GM23338 (cell line): Measurements from ENCODE around the gene NUTM2G. TPM values are rescaled to one million over a fixed set of nuclear protein-coding genes. Genes with fewer than 3 reads are reported as not detected.
"Not testable (repeated sequence)": the region's sequence is repeated elsewhere in the genome, so short reads cannot be mapped to it uniquely, and the experiment has no call there.

Experiments used
- ATAC-seq: fragments of 200-7000 bp; cut with Tn5 transposase; 3 replicates; pipeline ENCODE4 v1.9.1; 2020
- DNase-seq: peaks from one replicate; pipeline ENCODE4 v3.0.0-alpha.2; 2015; ENCODE audit warnings: low spot score
- H2AFZ ChIP-seq: fragments of 200-600 bp; sonication (generic); 2 replicates; pipeline ENCODE4 v1.8.0; 2016; ENCODE audit warnings: antibody characterized with exemption, mild to moderate bottlenecking, moderate library complexity
- H3F3A ChIP-seq: fragments of 200-600 bp; sonication (generic); replicated peaks from 2 replicates; pipeline ENCODE4 v1.8.0; 2017; ENCODE audit warnings: antibody characterized with exemption, mixed run types, low read depth
- H3K27ac ChIP-seq: fragments of 200-600 bp; sonication (generic); 2 replicates; pipeline ENCODE4 v1.6.1; 2016; ENCODE audit warnings: low read depth
- H3K27me3 ChIP-seq: fragments of 200-600 bp; sonication (generic); 2 replicates; pipeline ENCODE4 v1.8.0; 2016; ENCODE audit warnings: mild to moderate bottlenecking, mixed run types, moderate library complexity; ENCODE audit not compliant: insufficient read depth
- H3K36me3 ChIP-seq: fragments of 200-600 bp; sonication (generic); 2 replicates; pipeline ENCODE4 v1.8.0; 2016; ENCODE audit warnings: mild to moderate bottlenecking; ENCODE audit not compliant: insufficient read depth
- H3K4me1 ChIP-seq: fragments of 200-600 bp; sonication (generic); 2 replicates; pipeline ENCODE4 v1.8.0; 2016; ENCODE audit warnings: mild to moderate bottlenecking, moderate library complexity; ENCODE audit not compliant: insufficient read depth
- H3K4me2 ChIP-seq: fragments of 200-600 bp; sonication (generic); 2 replicates; pipeline ENCODE4 v1.7.1; 2017; ENCODE audit warnings: mixed run types
- H3K4me3 ChIP-seq: fragments of 200-600 bp; sonication (generic); 2 replicates; pipeline ENCODE4 v1.6.1; 2016; ENCODE audit warnings: mixed run types
- H3K79me2 ChIP-seq: fragments of 200-600 bp; sonication (generic); replicated peaks from 2 replicates; pipeline ENCODE4 v1.8.0; 2017; ENCODE audit warnings: mild to moderate bottlenecking; ENCODE audit not compliant: insufficient read depth
- H3K9me2 ChIP-seq: fragments of 200-600 bp; sonication (generic); 2 replicates; pipeline ENCODE4 v1.8.0; 2017; ENCODE audit not compliant: insufficient read depth
- H4K20me1 ChIP-seq: fragments of 200-600 bp; sonication (generic); replicated peaks from 2 replicates; pipeline ENCODE4 v1.8.0; 2017; ENCODE audit warnings: mild to moderate bottlenecking; ENCODE audit not compliant: insufficient read depth
- H3K27ac Mint-ChIP-seq: 2 replicates; pipeline ENCODE4 v1.8.0; 2020; ENCODE audit warnings: inconsistent platforms, mild to moderate bottlenecking, moderate library complexity, mixed read lengths
- H3K27me3 Mint-ChIP-seq: 3 replicates; pipeline ENCODE4 v1.8.0; 2022; ENCODE audit warnings: low read depth, mild to moderate bottlenecking, moderate library complexity, mixed read lengths, inconsistent platforms; ENCODE audit not compliant: insufficient read depth, poor library complexity
- H3K36me3 Mint-ChIP-seq: 3 replicates; pipeline ENCODE4 v1.8.0; 2021; ENCODE audit warnings: low read depth, mild to moderate bottlenecking, inconsistent platforms, moderate library complexity, mixed read lengths
- H3K4me1 Mint-ChIP-seq: 3 replicates; pipeline ENCODE4 v1.8.0; 2020; ENCODE audit warnings: mild to moderate bottlenecking, inconsistent platforms, mixed read lengths
- H3K4me3 Mint-ChIP-seq: 3 replicates; pipeline ENCODE4 v1.8.0; 2021; ENCODE audit warnings: moderate library complexity, mild to moderate bottlenecking, inconsistent platforms, mixed read lengths
- H3K9me3 Mint-ChIP-seq: 3 replicates; pipeline ENCODE4 v1.8.0; 2020; ENCODE audit warnings: moderate library complexity, mild to moderate bottlenecking, inconsistent platforms, mixed read lengths
- polyA plus RNA-seq: library from polyadenylated mRNA; unstranded; fragments of >200 nt; fragmentation: Nextera tagmentation; extraction: Ambion mirVana; gene quantifications from 2 replicates; pipeline ENCODE4 v1.2.1, GENCODE V29; 2016
- total RNA-seq: library from RNA; depleted of rRNA; stranded (reverse); fragments of >200 nt; shearing (Covaris generic); gene quantifications from 2 replicates; pipeline ENCODE4 v1.2.3, GENCODE V29; 2014

The NUTM2G gene
- total and polyA plus RNA-seq, 2 experiments from 2014 or later = 0.76 to 1.6 TPM

DNA sequence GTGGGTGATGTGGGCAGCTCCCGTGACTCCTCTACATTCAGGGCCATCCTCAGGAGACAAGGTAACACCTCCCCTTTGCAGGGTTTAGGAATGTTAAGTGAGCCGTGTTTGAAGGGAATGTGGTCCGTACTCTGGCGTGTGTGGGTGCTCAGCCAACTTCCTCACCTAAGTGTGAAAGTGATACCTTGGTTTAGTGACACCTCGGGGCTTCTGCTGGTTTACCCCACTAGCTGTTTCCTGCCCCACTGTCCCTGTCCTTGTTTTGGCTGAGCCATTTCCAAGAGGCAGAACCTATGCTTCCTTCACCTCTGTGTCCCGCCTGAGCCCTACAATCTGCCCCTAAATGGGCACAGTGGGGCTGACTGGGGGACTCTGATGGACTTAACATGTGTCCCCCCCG is 12.3 kb downstream of the NUTM2G start:
- H2AFZ ChIP-seq, H3K9me2 ChIP-seq, H3K4me3 Mint-ChIP-seq, H3K36me3 Mint-ChIP-seq, H3K36me3 ChIP-seq, DNase-seq, H3K4me3 ChIP-seq, H3K4me1 ChIP-seq, H3K27ac Mint-ChIP-seq, H3K79me2 ChIP-seq, H4K20me1 ChIP-seq, H3K27me3 Mint-ChIP-seq, H3K4me1 Mint-ChIP-seq, H3K9me3 Mint-ChIP-seq, ATAC-seq, H3K27ac ChIP-seq, H3K27me3 ChIP-seq, H3F3A ChIP-seq, H3K4me2 ChIP-seq: not testable (repeated sequence)

DNA sequence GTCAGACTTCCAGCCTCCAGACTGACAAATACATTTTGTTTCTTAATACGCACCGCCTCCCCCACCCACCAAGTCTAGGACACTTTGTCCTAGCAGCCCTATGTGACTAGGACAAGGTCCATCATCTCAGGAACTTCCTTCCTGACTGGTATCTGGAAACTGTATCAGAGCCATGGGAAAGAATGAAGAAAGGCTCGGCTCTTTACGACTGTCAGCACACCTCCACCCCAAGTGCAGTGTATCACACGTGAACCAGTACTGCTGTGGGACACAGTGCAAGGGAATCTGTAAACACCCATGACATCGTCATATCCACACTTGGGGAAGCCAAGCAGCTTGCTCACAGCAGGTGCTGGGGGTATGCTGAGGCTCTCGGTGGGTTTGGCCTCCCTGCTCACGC is 13.0 kb downstream of the NUTM2G start:
- not testable (repeated sequence) for H3F3A ChIP-seq, H3K36me3 ChIP-seq, H3K27me3 Mint-ChIP-seq, H3K4me3 Mint-ChIP-seq, ATAC-seq, H3K9me2 ChIP-seq, H3K4me3 ChIP-seq, H3K27ac ChIP-seq, H3K4me1 ChIP-seq, H3K9me3 Mint-ChIP-seq, H3K36me3 Mint-ChIP-seq, H3K27ac Mint-ChIP-seq, H2AFZ ChIP-seq, H3K4me1 Mint-ChIP-seq, DNase-seq, H4K20me1 ChIP-seq, H3K4me2 ChIP-seq, H3K79me2 ChIP-seq, H3K27me3 ChIP-seq

DNA sequence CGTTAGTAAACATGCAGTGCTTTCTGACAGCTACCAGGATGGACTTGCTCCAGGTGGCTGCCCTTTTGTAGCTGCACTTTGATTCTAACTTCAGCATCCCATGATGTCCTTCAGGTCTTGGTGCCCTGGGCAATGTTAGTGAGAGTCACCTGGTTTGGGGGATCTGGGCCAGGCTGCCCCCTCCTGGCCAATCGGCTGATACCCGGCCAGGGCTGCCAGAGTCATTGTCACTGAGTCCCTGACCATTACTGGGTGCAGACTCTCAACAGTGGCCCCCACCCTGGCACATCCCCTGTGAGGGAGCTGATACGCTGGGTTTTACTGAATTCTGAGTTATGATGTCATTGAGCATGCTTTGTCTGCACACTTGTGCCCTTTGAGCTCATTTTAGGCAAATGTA is 13.5 kb downstream of the NUTM2G start:
- H3K4me1 ChIP-seq, H3K36me3 ChIP-seq, H3K27ac ChIP-seq, H3K9me2 ChIP-seq, H3K27me3 ChIP-seq, H3K4me1 Mint-ChIP-seq, H3K27ac Mint-ChIP-seq, H3K79me2 ChIP-seq, DNase-seq, H3F3A ChIP-seq, H3K4me3 Mint-ChIP-seq, H3K4me2 ChIP-seq, H3K9me3 Mint-ChIP-seq, H2AFZ ChIP-seq, H3K4me3 ChIP-seq, H3K27me3 Mint-ChIP-seq, H3K36me3 Mint-ChIP-seq, H4K20me1 ChIP-seq: not testable (repeated sequence)
- peak; percentile 86 for ATAC-seq

DNA sequence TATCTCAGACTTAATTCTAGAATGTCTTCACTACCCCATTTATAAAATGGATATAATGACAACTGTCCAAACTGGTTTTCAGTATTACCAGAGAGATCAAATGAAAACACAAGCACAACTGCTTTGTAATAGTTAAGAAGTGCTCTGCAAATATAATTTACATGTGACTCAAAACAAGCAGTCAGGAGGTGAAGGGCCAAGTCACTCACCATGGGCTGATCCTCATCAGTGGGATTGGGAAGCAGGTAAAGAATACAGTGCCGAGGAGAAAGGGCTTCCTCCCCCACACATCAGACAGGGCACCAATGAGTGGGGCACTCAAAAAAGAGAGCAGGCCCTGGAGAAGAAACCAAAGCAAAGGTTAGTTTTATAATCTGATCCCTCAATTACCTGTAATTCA is 20.7 kb downstream of the NUTM2G start:
- H3K27ac ChIP-seq, DNase-seq, H3K4me3 ChIP-seq, H3K36me3 ChIP-seq, H3K4me2 ChIP-seq, H3F3A ChIP-seq, H3K4me1 Mint-ChIP-seq, H3K27me3 ChIP-seq, H3K9me2 ChIP-seq, H3K27ac Mint-ChIP-seq, H2AFZ ChIP-seq, H3K79me2 ChIP-seq, H3K27me3 Mint-ChIP-seq, ATAC-seq, H3K9me3 Mint-ChIP-seq, H3K4me1 ChIP-seq, H3K4me3 Mint-ChIP-seq, H4K20me1 ChIP-seq: not testable (repeated sequence)
- peaks cover 14% of the 10 kb centered on the region; the same call in 2 of the 3 replicates for H3K36me3 Mint-ChIP-seq

DNA sequence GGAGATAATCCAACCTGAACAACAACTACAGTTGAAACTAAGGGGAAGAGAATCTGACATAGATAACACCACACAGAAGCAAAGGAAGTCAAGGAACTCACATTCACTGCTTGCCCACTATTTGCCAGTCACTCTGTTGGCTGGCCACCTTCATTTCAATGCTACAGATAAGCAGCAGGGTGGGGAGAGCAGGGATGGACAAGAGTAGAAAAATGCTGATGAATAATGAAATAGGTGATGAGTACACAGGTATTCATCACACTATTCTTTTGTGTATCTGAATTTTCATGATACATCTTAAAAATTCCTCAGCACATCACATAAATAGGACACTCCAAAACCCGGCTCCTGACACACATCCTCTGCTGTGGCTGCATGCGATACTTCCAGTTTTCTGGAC is 21.9 kb downstream of the NUTM2G start:
- H3K4me2 ChIP-seq, H3K4me3 Mint-ChIP-seq, H3K27ac Mint-ChIP-seq, H3K27me3 Mint-ChIP-seq, H3K79me2 ChIP-seq, H2AFZ ChIP-seq, H3K4me1 ChIP-seq, H4K20me1 ChIP-seq, H3K4me3 ChIP-seq, H3K27ac ChIP-seq, H3K4me1 Mint-ChIP-seq, H3F3A ChIP-seq, H3K9me3 Mint-ChIP-seq, DNase-seq, ATAC-seq, H3K27me3 ChIP-seq, H3K9me2 ChIP-seq, H3K36me3 ChIP-seq: not testable (repeated sequence)
- peaks cover 14% of the 10 kb centered on the region; the same call in 2 of the 3 replicates for H3K36me3 Mint-ChIP-seq

DNA sequence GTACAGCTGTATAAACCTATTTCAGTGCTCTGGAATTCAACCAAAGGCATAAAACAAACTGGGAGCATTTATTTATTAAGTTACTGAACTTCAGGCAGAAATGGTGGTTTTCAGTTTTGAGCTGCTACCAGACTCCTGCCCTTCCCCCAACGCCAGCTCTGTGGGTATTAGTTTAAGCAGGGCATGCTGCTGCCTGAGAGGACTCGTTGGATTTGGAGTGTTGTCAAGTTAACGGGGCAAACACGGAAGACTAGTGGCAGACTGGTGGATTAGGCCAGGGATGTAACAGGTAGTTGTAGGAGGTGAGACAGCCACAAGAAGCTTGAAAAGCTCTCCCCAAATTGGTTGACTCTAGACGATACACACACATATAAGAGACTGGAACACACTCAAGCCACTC is 38.9 kb downstream of the NUTM2G start:
- H3K4me1 ChIP-seq, H3K36me3 Mint-ChIP-seq, H3K4me3 ChIP-seq, H2AFZ ChIP-seq, H3K9me3 Mint-ChIP-seq, H3K4me1 Mint-ChIP-seq, H4K20me1 ChIP-seq, H3K9me2 ChIP-seq, H3K4me2 ChIP-seq, H3K27me3 ChIP-seq, H3K4me3 Mint-ChIP-seq, H3K79me2 ChIP-seq, H3K27ac ChIP-seq, H3K27me3 Mint-ChIP-seq, H3F3A ChIP-seq, H3K36me3 ChIP-seq: not testable (repeated sequence)
- DNase-seq (peak; percentile 35), ATAC-seq (peak; percentile 81)
- peak overlapping the region; percentile 7; the same call in 1 of the 2 replicates for H3K27ac Mint-ChIP-seq

DNA sequence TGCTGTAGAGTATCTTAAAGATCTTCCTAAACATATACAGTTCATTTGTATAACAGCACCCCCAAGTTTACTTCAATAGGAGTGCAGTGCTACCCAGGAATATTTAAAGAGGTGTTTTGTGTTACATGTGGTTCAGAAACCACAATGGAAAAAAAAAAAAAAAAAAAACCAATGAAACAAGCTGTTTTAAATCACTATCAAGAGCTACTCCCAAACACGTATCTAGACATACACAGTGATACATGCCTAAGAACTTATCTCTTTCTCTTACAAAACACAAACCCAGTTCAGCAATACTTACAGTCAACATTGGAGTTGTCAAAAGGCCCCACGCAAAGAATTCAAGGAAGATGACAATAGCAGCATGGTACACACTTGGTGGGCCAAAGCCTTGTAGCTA is 43.9 kb downstream of the NUTM2G start:
- H3K4me2 ChIP-seq, H3K36me3 Mint-ChIP-seq, H3K27me3 ChIP-seq, H2AFZ ChIP-seq, ATAC-seq, H3K36me3 ChIP-seq, H3F3A ChIP-seq, H3K4me1 Mint-ChIP-seq, H3K27ac ChIP-seq, DNase-seq, H3K4me3 ChIP-seq, H3K27me3 Mint-ChIP-seq, H3K27ac Mint-ChIP-seq, H3K9me2 ChIP-seq, H3K9me3 Mint-ChIP-seq, H3K4me3 Mint-ChIP-seq, H3K4me1 ChIP-seq: not testable (repeated sequence)
- Histone ChIP-seq H4K20me1 (peaks cover 11% of the 10 kb centered on the region), H3K79me2 (peaks cover 30% of the 10 kb centered on the region)
